ENCODE data around the gene WWOX.

WWOX gene

DNA sequence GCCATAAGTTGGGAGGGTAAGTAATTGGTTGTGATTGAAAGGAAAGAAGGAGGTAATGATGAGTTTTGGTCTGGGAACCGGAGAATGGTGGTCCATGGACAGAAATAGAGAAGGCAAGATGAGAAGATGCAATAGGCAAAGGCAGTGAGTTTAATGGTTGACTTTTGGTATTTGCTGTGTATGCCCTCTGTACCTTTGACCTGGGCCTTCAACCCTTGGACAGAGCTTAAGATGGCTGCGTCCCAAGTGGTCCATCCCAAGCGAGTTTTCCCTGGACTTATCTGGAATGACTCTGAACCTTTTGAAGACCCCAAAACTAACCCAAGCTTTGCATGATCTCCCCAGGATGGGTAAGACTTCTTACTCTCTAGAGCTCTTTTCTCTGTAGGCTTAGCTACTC is 836.6 kb downstream of the WWOX start:
- no peak for DNase-seq

GRCh38 chr16:78939597-78939996 is 840.1 kb downstream of the WWOX start:
- no peak for DNase-seq

GRCh38 chr16:78942625-78943245 is 843.3 kb downstream of the WWOX start:
- no peak for DNase-seq

- DNase-seq, result no peak
Measured at GRCh38 chr16:78945336-78945735, 845.9 kb downstream of the WWOX start.

GRCh38 chr16:78946556-78946955 is 847.1 kb downstream of the WWOX start:
- no peak for DNase-seq

DNA sequence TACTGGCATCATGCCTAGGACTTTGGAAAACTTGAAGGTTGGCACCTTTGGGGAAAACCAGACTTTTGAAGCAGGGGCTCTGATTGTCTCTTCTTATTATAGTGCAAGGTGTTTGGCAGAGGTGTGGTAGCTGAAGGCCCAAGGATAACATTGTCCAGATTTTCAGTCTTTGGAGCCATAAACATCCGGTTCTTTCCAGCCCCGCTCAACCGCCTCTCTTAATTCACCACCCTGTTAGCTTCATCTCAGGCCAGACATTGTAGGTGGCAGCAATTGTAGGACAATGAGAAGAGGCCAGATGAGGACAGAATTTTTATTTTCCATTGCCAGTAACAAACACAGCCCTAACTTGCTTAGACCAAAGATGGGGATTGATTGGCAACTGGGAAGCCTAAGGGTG is 851.3 kb downstream of the WWOX start:
- DNase-seq, result no peak

DNA sequence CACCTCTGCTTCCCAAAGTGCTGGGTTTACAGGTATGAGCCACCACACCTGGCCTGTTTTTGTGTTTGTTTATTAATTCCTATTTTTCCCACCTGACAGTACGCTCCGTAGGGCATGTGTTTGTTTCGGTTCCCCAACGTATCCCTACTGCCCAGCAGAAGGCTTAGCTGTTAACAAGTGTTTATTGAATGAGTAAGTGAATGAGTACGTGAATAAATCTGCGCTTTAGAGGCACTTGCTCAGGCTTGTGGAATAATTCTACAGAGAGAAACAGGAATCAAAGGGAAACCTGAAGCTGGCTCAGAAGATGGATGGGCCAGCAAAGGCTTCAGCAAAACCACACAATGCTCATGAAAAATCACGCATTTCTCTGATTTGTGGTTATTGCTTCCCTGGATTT is 853.2 kb downstream of the WWOX start:
- no peak for DNase-seq

DNA sequence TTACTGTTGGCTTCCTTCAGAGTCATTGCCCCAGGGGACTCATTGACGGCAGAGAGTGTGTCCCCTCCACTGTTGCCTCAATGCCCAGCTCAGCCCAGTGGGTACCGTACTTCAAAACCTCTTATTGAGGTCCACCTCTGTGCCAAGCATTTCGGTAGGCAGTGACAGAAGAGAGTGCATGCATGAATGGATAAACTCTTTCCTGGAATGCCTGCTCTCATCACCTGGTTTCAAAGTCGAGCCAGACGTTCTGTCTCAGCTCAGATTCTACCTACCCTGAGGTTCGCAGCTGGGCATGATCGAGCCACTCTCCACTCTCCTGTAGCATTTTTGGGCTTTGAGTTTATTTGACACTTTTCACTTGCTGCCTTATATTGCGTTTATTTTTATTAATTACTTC is 854.1 kb downstream of the WWOX start:
- DNase-seq, result no peak

DNA sequence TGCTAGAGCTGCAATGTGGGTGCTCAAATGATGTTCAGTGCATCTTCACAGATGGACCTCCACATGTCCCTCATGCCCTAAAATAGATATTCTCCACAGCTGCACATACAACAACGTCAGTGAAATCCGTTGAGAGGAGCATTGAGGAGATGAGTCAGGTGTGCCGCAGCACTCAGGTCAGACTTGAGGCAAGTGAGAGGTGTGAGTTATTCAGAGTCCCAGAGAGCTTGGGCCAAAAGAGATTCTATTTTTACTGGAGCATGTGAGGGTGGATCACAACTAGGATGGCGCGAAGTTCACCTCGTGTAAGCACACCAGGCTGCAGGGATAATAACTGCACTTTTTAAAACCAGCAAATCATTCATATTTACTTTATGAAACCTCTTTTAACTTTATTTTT is 855.8 kb downstream of the WWOX start:
- no peak for DNase-seq

- DNase-seq, result no peak
Measured at GRCh38 chr16:78956859-78957258, 857.4 kb downstream of the WWOX start.

DNA sequence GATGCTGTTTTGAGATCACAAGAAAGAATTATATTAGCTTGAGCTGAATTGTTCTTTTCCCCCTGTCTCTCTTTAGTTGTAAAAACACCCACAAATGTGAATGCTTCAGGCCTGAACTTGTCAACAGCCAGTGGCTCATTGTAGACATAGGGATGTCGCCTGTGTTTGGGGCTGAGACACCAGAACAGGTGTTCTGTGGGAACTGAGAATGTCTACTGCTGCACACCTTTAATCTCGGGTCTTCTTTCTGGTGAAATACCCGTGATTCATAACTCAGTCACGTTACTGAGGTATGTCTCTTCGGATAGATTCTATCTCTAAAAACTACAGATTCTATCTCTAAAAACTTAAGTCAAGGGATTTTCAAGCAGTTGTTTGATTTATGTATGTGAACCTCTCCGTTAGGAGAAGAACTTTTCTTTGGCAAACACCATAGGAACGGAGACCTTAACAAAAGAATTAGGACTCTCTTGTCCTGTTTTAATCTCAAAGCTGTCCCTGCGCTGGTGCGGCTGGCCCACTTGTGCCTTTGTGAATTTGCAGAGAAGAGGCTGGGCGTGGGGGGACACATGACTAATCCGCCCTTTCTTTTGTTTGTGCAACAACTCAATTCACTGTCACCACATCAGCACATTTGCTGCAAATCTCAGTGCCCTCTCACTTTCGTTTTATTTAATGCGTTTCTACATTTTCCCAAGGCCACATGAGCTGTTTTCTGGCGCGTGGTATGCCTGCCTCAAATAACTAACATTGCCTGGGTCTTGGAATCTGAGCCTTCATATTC is 858.1 kb downstream of the WWOX start:
- DNase-seq, result no peak

DNA sequence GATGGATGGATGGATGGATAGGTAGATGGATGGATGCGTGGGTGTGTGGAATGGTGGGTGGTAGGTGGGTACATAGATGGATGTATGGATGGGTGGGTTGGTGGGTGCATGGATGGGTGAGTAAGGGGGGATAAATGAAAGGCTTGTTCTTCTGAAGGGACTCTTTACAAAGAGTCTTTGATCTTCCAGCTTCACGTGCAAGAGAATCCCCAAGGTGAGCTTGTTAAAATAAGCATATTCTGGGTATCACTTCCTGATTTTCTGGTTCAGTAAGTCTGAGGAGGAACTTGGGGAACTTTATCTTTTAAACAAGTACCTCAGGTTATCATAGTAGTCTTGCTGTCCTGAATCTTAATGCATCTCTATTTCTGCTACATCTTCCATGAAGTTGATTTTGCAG is 862.0 kb downstream of the WWOX start:
- no peak for DNase-seq

DNA sequence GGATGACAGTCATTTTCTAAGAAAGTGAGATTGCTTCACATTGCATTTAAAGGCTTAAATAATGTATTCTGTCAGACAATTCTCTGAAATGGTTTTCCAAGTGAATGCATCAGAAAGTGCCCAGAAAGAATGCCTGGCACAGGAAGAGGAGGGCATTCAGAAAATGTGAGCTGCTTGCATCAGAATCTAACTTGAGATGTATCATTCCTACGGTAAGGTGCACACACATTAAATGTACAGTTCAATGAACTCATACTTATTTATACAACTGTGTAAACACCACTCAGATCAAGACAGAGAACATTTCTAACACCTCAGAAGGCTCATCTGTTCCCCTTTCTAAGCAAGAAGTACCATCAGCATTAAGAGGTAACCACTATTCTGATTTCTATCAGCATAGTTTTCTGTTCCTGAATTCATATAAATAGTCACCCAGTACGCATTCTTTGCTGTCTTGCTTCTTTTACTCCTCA is 863.0 kb downstream of the WWOX start:
- DNase-seq, result no peak

DNA sequence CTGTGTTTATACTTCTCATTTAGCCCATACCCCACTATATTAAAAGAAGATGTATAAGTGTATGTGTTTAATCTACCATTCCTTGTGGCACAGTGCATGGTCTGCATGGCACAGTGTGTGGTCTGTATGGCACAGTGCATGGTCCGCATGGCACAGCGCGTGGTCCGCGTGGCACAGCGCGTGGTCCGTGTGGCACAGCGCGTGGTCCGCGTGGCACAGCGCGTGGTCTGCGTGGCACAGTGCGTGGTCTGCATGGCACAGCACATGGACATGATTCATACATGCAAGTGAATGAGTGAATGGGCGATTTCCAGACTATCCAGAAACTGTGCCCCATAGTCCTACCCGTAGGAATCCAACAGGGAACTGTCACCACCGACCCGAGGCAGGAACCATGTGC is 868.5 kb downstream of the WWOX start:
- no peak for DNase-seq

DNA sequence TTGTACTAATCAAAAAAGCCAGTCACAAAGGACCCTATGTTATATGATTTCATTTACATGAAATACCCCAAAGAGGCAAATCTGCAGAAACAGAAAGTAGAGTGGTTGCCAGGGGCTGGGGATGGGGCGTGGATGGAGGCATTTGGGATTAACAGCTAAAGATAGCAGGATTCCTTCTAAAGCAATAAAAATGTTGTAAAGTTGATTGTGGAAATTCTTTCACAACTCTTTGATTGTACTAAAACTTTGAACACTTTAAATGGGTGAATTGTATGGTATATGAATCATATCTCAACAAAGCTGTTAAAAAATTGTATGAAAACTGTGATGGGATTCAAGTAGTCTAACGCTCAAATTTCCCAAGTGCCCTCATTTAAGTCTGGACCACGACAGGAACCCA is 870.3 kb downstream of the WWOX start:
- no peak for DNase-seq

DNA sequence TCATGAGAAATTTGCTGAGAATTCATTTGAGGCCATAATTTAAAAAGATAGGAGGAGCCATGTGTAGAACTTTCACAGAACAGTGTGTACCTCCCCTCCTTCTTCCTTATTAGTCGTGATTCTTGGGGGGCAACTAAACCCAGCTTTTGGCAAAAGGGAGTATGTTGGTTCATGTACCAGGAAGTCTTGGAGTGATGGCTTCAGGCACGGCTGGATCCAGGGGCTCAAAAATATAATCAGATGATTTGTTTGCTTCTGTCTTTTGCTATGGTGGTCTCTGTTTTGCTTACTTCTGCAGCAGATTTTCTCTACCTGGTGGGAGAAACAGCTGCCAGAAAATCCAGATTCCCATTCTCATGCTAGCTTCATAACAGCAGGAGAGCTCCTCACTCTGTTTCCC is 871.2 kb downstream of the WWOX start:
- no peak for DNase-seq

- DNase-seq, result no peak
Measured at GRCh38 chr16:78972006-78972405, 872.6 kb downstream of the WWOX start.

- no peak for DNase-seq
Measured at GRCh38 chr16:78972986-78973385, 873.5 kb downstream of the WWOX start.

DNA sequence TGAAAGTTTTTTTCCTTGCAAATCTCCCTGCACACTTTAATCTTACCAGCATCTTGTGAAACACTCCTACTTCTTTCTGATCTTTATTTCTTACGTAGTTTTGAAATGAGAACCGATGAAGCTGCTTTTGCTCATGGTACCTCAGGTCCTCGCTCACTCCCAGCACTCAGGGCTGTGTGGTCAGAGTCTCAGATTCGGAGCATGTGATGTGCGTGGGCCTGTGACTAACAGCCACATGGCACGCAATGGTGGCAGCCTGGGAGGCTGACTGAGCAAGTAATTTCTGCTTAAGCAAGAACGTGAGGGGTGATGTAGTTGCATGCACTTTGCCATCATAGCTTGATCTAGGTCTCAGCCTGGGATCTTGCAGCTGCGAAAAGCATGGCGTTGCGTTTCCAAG is 876.8 kb downstream of the WWOX start:
- no peak for DNase-seq

GRCh38 chr16:78980825-78981224 is 881.4 kb downstream of the WWOX start:
- no peak for DNase-seq

DNA sequence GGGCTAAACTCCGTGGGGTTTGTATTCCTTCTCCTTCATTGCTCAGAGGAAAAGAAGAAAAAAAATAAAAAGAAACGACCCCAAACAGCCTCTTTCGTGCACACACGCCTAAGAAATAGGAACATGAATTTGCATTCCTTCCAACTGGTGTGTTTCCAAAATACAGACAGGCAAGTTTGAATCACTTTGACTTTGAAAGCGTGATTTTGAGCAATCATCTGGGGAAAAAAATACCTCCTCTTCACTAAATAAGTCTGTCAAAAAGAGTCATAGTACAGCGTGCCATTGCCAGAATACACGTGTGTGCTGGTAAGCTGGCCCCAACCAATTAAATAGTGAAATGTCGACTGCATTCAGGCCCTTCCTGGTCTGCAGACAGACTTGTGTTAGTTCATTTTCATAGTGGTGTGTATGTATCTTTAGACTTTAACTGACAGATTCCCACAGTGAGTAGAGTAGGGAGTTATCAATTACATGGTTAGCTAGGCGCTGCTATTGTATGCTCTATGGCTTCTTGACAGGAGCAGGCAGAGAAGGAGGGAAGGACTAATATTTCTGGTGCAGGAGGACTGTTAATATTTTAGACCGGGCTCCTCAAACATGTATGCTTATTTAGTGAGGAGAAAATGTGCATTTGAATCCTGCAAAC is 882.8 kb downstream of the WWOX start:
- DNase-seq, result no peak

- DNase-seq, result no peak
Measured at GRCh38 chr16:78984324-78984723, 884.9 kb downstream of the WWOX start.

- DNase-seq, result no peak
Measured at GRCh38 chr16:78984887-78985464, 885.5 kb downstream of the WWOX start.

Data from KG1 (cell line).